Measurements from ENCODE around the gene VPS33A. TPM values are rescaled to one million over a fixed set of nuclear protein-coding genes. Genes with fewer than 3 reads are reported as not detected.

The VPS33A gene
- total and polyA plus RNA-seq, 2 of the 13 experiments (the other 11 are each of a cell fraction or from before 2014, with no cell fraction given) = 11.0 to 43.6 TPM

DNA sequence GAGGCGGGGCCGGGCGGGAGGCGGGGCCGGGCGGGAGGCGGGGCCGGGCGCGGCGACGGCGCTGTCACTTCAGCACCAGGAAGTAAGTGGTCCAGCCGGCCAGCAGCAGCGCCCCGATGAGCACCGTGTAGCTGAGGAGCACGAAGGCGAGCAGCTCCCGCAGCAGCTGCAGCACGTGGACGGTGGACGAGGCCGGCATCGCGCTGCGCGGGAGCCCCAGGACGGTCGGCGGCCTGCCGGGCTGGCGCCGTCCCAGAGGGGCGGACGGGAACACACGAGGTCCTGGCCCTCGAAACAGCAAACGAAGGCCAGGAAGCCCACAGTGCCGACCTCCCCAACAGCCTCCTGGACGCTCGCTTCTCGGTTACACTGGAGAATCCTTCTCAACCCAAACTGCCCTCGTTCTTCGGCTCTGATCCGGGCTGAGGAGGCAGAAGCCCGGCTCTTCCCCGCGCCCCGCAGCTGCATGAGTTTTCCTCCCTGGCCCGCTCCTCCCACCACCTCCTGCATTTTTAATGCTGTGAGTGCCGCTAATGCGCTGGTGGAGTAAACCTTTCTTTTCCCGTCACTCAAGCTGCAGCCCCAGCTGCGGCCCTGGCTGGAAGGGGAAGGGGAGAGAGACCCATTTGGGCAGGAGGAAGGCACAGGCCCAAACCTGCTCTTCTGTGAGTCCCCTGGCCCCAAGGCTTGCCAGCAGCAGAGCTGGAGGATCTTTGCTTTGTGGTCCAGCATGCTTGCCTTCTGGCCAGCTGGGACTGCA lies 39.7 kb downstream of the VPS33A start (continued):
- TF ChIP-seq SNAPC4 (CRISPR knock-in tag; IDR thresholded peaks at IDR 0.05) (no peak), MXD4 (CRISPR knock-in tag; IDR thresholded peaks at IDR 0.05) (peak; percentile 87; the same call in 1 of the 2 replicates), RFXAP (CRISPR knock-in tag; IDR thresholded peaks at IDR 0.05; ENCODE audit: borderline replicate concordance) (no peak; the same call in none of the 2 replicates), KDM4B (CRISPR knock-in tag; IDR thresholded peaks at IDR 0.05) (no peak), DNMT3B (CRISPR knock-in tag; conservative IDR thresholded peaks at IDR 0.05) (peak; percentile 84; the same call in 1 of the 2 replicates), ZNF142 (CRISPR knock-in tag; IDR thresholded peaks at IDR 0.05) (peak; percentile 77; the same call in 1 of the 2 replicates), FLYWCH1 (CRISPR knock-in tag; IDR thresholded peaks at IDR 0.05) (peak; percentile 73; the same call in 1 of the 2 replicates), SATB2 (CRISPR knock-in tag; IDR thresholded peaks at IDR 0.05) (peak; percentile 87), STAT5B (CRISPR knock-in tag; IDR thresholded peaks at IDR 0.05) (0 out of 2 replicates have a peak, but pooled peaks have one; percentile 63), MBNL3 (CRISPR knock-in tag; conservative IDR thresholded peaks at IDR 0.05) (no peak), ZNF234 (CRISPR knock-in tag; conservative IDR thresholded peaks at IDR 0.05) (no peak), ZIK1 (CRISPR knock-in tag; IDR thresholded peaks at IDR 0.05; ENCODE audit: borderline replicate concordance, low read depth) (peak; percentile 81; the same call in 1 of the 2 replicates), ETV5 (CRISPR knock-in tag; IDR thresholded peaks at IDR 0.05; ENCODE audit: borderline replicate concordance) (no peak; the same call in 1 of the 2 replicates), ZNF20 (CRISPR knock-in tag; IDR thresholded peaks at IDR 0.05) (no peak)
- TF ChIP-seq, protein P1, sequence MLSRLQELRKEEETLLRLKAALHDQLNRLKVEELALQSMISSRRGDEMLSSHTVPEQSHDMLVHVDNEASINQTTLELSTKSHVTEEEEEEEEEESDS (CRISPR knock-in tag; IDR thresholded peaks at IDR 0.05; ENCODE audit: borderline replicate concordance) = no peak
- TF ChIP-seq, protein P2, sequence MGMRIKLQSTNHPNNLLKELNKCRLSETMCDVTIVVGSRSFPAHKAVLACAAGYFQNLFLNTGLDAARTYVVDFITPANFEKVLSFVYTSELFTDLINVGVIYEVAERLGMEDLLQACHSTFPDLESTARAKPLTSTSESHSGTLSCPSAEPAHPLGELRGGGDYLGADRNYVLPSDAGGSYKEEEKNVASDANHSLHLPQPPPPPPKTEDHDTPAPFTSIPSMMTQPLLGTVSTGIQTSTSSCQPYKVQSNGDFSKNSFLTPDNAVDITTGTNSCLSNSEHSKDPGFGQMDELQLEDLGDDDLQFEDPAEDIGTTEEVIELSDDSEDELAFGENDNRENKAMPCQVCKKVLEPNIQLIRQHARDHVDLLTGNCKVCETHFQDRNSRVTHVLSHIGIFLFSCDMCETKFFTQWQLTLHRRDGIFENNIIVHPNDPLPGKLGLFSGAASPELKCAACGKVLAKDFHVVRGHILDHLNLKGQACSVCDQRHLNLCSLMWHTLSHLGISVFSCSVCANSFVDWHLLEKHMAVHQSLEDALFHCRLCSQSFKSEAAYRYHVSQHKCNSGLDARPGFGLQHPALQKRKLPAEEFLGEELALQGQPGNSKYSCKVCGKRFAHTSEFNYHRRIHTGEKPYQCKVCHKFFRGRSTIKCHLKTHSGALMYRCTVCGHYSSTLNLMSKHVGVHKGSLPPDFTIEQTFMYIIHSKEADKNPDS (CRISPR knock-in tag; IDR thresholded peaks at IDR 0.05) = no peak; the same call in 1 of the 2 replicates

All from HepG2 (cell line).